ENCODE measurements around the gene APOBEC3B. TPM values are rescaled to one million over a fixed set of nuclear protein-coding genes. Genes with fewer than 3 reads are reported as not detected.
"Not testable (repeated sequence)": the region's sequence is repeated elsewhere in the genome, so short reads cannot be mapped to it uniquely, and the experiment has no call there.

Gene APOBEC3B
- total and polyA plus RNA-seq, 12 donors, result 0.32 to 8.1 (median 1.5) TPM; not detected in 1

DNA sequence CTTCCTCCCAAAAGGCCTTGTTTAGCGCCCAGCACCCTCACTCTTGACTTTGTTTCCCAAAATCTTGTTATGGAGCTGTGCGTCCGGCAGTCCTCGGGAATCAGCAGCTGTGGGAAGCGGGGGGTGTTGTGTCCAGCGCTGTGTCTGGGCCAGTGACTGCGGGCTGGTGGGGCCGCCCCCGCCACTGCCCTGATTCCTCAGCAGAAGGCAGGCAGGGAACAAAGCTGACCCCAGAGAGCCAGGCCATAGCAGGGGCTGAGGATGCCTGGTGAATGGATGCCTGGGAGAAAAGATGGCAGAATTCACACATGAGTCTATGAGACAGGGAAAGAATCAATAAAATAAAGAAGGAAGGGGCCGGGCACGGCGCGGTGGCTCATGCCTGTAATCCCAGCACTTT lies 34.4 kb downstream of the APOBEC3B start:
- Histone ChIP-seq H3K4me3 (no peak overlapping the region), H3K4me1 (replicated peaks in 1 of 2) (peaks cover 15 to 21% of the 10 kb centered on the region in 2 donors), H3K27ac (no peak overlapping the region), H3K36me3 (replicated peaks in 1 of 2) (no peaks in the 10 kb centered on the region), H3K27me3 (no peaks in the 10 kb centered on the region), H3K9me3 (replicated peaks in 1 of 3) (no peaks in the 10 kb centered on the region)
- 93 to 98% (median 95%) methylated on average over 8 to 13 of the region's 13 CpGs for WGBS, 4 donors
- intact Hi-C loops (cut with DNase I), result loop anchor here in 1 of 2 donors (10.0 kb wide), 1 partner anchor 118 kb away; no protein-coding TSS in a partner anchor
- DNase-seq, result no peak
- TF ChIP-seq, protein P1, sequence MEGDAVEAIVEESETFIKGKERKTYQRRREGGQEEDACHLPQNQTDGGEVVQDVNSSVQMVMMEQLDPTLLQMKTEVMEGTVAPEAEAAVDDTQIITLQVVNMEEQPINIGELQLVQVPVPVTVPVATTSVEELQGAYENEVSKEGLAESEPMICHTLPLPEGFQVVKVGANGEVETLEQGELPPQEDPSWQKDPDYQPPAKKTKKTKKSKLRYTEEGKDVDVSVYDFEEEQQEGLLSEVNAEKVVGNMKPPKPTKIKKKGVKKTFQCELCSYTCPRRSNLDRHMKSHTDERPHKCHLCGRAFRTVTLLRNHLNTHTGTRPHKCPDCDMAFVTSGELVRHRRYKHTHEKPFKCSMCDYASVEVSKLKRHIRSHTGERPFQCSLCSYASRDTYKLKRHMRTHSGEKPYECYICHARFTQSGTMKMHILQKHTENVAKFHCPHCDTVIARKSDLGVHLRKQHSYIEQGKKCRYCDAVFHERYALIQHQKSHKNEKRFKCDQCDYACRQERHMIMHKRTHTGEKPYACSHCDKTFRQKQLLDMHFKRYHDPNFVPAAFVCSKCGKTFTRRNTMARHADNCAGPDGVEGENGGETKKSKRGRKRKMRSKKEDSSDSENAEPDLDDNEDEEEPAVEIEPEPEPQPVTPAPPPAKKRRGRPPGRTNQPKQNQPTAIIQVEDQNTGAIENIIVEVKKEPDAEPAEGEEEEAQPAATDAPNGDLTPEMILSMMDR (IDR thresholded peaks at IDR 0.05), result no peak
- TF ChIP-seq POLR2A (IDR thresholded peaks at IDR 0.05), result no peak

DNA sequence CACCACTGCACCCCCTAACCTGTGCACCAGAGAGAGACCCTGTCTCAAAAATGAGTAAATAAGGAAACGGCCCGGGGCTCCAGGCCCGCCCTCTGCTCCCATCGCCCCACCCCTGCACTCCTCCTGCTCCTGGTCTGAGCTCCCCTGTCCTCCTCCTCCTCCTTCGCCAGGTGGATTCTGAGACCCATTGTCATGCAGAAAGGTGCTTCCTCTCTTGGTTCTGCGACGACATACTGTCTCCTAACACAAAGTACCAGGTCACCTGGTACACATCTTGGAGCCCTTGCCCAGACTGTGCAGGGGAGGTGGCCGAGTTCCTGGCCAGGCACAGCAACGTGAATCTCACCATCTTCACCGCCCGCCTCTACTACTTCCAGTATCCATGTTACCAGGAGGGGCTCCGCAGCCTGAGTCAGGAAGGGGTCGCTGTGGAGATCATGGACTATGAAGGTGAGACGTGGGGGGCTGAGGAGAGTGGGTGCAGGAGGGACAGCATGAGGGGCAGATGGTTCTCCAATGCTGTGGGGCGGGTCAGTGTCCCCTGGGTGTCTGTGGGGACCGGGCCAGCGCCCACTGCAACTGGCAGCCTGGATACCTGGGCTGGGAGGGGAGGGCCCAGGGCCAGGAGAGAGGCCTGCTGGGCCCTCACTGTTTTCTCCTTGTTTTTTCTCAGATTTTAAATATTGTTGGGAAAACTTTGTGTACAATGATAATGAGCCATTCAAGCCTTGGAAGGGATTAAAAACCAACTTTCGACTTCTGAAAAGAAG lies 35.6 kb downstream of the APOBEC3B start:
- Histone ChIP-seq H3K9me3 (replicated peaks in 1 of 3) (no peaks in the 10 kb centered on the region), H3K4me3 (no peak overlapping the region), H3K27me3 (no peaks in the 10 kb centered on the region), H3K36me3 (replicated peaks in 1 of 2) (no peaks in the 10 kb centered on the region), H3K27ac (no peak overlapping the region), H3K4me1 (replicated peaks in 1 of 2) (peaks cover 22 to 29% of the 10 kb centered on the region in 2 donors)
- no peak for DNase-seq
- 84 to 90% (median 86%) methylated on average over 16 to 18 of the region's 18 CpGs for WGBS, 4 donors
- intact Hi-C loops (cut with DNase I), result loop anchor here in 1 of 2 donors (10.0 kb wide), 1 partner anchor 117 kb away; no protein-coding TSS in a partner anchor
- TF ChIP-seq POLR2A (IDR thresholded peaks at IDR 0.05), result no peak
- TF ChIP-seq, protein P1 (IDR thresholded peaks at IDR 0.05), result no peak

DNA sequence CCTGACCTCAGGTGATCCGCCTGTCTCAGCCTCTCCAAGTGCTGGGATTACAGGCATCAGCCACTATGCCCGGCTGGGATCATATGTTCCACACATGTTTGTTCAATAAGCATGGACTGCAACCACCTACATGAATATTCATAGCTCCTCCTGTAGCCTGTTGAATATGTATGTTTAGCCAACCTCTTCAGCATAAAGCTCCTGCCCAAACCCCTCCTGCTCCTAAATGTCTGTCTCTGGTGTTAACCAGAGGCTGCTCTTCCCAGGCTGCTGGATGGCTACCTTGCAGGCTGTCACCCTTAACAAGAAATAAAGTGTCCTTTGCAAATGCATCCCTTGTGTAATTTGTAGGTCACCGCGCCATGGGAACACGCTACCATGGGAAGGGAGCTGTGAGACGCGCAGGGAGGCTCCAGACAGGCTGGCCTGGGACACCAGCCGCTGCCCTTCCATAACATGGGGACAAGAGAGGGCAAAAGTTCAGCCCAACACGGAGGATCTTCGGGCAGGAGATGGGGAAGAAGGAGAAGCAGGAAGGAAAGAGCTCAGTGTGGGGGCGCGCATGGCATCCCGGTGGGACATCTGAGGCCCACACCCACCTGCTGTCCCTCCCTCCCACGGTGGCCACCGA lies 38.0 kb downstream of the APOBEC3B start:
- peaks cover 14 to 20% of the 10 kb centered on the region in 2 donors for H3K4me1 ChIP-seq (replicated peaks in 1 of 2)
- peaks cover 0 to 13% of the 10 kb centered on the region in 2 donors for H3K36me3 ChIP-seq (replicated peaks in 1 of 2)
- 33 to 41% (median 39%) methylated on average over 10 to 15 of the region's 15 CpGs for WGBS, 4 donors
- H3K27me3 ChIP-seq; intact Hi-C loops (cut with DNase I); H3K9me3 ChIP-seq (replicated peaks in 1 of 3): not testable (repeated sequence)
- peak in 2 of 7 donors; percentile 39 to 73 for DNase-seq
- H3K4me3 ChIP-seq, result peak overlapping the region in 1 of 4 donors; percentile 41
- H3K27ac ChIP-seq, result peak overlapping the region in 4 of 5 donors; percentile 69 to 90 (median 80)

DNA sequence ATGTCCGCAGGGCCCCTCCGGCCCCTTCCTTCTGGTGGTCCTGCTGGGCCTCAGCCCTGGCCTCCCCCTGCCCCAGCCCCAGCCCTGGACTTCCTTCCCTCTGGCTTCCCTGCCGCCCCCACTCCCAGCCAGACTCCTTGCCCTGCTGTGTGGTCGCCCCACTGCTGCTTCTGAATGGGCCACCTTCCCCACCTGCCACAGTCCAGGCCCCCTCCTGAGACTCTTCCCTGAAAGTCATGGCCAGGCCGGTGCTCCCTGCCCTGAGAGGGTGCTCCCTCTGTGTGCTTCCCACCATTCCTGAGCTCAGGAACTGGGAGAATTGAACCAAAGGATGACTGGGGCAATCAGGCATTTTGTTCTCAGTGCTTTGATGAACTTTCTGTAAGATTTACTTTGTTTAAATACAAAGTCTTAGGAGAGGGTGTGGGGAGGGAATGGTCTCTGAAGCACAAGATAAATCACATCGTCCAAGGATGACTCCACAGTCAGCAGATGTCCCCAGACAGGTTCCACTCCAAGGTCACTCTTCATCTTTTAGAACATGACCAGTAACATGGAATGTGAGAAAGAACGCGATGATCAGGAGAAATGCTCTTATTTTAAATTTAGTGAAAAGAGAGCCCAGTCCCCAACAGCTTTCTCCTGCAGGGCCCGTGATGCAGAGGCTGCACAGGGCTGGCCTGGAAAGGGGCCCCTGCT lies 39.6 kb downstream of the APOBEC3B start:
- H3K27ac ChIP-seq, result peak overlapping the region; percentile 33 to 92 (median 77)
- no peak for DNase-seq
- no peaks in the 10 kb centered on the region for H3K9me3 ChIP-seq (replicated peaks in 1 of 3)
- intact Hi-C loops (cut with DNase I), result no loop called here
- H3K36me3 ChIP-seq (replicated peaks in 1 of 2), result peaks cover 0 to 13% of the 10 kb centered on the region in 2 donors
- no peaks in the 10 kb centered on the region for H3K27me3 ChIP-seq
- H3K4me1 ChIP-seq (replicated peaks in 1 of 2), result peaks cover 12 to 15% of the 10 kb centered on the region in 2 donors
- WGBS, 4 donors, result 26 to 50% (median 30%) methylated on average over 7 to 9 of the region's 9 CpGs
- H3K4me3 ChIP-seq, result peak overlapping the region in 2 of 4 donors; percentile 10 to 41
- TF ChIP-seq, protein P1 (IDR thresholded peaks at IDR 0.05), result no peak
- no peak for TF ChIP-seq POLR2A (IDR thresholded peaks at IDR 0.05)
